ENCODE measurements around the gene AMDHD1. TPM values are rescaled to one million over a fixed set of nuclear protein-coding genes. Genes with fewer than 3 reads are reported as not detected.
"Not testable (repeated sequence)": the region's sequence is repeated elsewhere in the genome, so short reads cannot be mapped to it uniquely, and the experiment has no call there.

The AMDHD1 gene
- total RNA-seq, 1 donor from 2014 or later = 0.30 TPM

DNA sequence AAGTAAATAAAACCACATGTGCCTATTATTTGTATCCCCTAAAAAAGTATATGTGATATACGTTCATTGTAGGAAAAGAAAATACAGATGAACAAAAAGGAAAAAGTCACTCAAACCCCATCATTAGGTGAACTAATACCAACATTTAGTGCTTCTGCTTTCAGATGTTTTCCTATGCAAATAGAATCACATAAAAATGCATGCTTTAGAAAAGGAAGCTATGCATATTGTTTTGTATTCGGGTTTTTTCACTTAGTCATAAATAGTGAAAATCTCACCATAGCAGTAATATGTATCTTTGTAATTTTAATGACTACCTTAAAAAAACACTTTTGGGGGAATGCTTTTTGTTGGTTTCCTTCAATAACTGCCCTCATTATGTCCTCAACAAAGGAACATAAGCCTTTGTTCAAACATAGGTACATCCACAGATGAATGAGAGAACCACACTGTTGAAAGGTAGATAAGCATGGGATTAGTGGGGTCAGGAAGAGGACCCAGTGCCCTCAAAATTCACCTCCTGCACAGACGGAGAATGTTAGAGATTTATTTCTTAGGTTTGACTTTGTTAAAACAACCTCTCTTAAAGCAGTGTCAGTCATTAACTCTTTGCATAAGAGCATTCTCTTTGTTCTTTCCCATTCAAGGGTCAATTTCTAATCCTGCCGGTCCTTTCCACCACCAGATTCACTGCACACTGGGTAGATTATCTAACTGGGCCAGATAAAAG is 6.5 kb downstream of the AMDHD1 start:
- intact Hi-C loops (cut with micrococcal nuclease) = no loop called here
- Mint-ChIP-seq H3K36me3 (ENCODE audit: low read depth) (no peaks in the 10 kb centered on the region), H3K27ac (no peak overlapping the region), H3K4me3 (ENCODE audit: low read depth) (no peak overlapping the region), H3K27me3 (ENCODE audit: low read depth) (peaks cover 33% of the 10 kb centered on the region), H3K9me3 (no peaks in the 10 kb centered on the region), H3K4me1 (ENCODE audit: low read depth) (no peaks in the 10 kb centered on the region)
- no peak for DNase-seq (ENCODE audit: low spot score)

- Mint-ChIP-seq H3K36me3 (ENCODE audit: low read depth) (no peaks in the 10 kb centered on the region), H3K27ac (no peak overlapping the region), H3K27me3 (ENCODE audit: low read depth) (peaks cover 27% of the 10 kb centered on the region), H3K4me3 (ENCODE audit: low read depth) (no peak overlapping the region), H3K4me1 (ENCODE audit: low read depth) (no peaks in the 10 kb centered on the region), H3K9me3 (no peaks in the 10 kb centered on the region)
- intact Hi-C loops (cut with micrococcal nuclease) = no loop called here
- no peak for DNase-seq (ENCODE audit: low spot score)
Observed at GRCh38 chr12:95951515-95951914, 8.4 kb downstream of the AMDHD1 start.

- no peak for DNase-seq (ENCODE audit: low spot score)
- intact Hi-C loops (cut with micrococcal nuclease) = no loop called here
- Mint-ChIP-seq H3K36me3 (ENCODE audit: low read depth) (no peaks in the 10 kb centered on the region), H3K27ac (no peak overlapping the region), H3K4me1 (ENCODE audit: low read depth) (no peaks in the 10 kb centered on the region), H3K9me3 (no peaks in the 10 kb centered on the region), H3K4me3 (ENCODE audit: low read depth) (no peak overlapping the region), H3K27me3 (ENCODE audit: low read depth) (peaks cover 27% of the 10 kb centered on the region)
Observed at GRCh38 chr12:95953000-95953399, 9.9 kb downstream of the AMDHD1 start.

DNA sequence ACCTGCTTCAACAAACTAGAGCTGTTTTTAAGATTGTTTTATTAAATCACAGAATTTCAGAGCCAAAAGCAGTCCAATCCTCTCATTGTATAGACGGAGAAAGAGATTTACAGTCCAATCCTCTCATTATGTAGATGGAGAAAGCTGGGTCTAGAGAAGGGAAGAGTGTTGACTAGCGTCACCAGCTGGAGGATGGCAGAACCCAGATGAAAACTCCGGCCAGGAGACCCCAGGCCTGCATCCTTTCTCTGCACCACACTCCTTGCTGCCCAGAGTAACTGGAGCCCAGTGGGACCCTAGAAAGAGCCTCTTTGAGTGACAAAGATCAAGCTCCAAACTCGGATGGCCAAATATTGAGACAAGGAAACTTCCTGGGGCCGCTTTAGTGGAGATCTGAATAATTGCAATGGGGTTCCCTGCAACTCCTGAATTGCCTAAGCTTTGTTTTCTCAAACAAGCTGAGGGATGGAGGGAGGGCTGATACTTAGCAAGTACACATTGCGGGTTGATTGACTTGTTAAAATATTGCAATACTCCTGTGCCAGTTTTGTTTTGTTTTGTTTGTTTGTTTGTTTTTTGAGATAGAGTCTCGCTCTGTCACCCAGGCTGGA is 12.5 kb downstream of the AMDHD1 start:
- no peak overlapping the region for H3K4me3 Mint-ChIP-seq (ENCODE audit: low read depth)
- no peaks in the 10 kb centered on the region for H3K36me3 Mint-ChIP-seq (ENCODE audit: low read depth)

DNA sequence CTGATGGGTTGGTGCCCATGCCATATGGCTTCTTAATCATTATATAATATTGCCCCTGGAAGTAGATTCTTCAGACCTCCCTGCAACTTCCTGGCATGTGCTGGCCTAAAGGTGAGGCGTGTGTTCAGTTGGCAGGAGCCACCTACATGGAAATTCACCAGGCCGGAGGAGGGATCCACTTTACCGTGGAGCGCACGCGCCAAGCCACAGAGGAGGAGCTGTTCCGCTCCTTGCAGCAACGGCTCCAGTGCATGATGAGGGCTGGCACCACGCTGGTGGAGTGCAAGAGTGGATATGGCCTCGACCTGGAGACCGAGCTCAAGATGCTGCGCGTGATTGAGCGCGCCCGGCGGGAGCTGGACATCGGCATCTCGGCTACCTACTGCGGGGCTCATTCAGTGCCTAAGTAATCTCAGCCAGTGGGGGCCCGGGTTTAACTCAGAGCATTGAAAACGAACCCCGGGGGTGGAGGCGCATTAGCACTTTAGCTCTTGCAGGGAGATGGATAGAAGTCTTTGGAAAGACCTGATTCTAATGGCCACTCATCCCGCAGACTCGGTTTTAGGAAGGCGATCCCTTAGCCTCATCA is 13.5 kb downstream of the AMDHD1 start:
- H3K9me3 Mint-ChIP-seq = no peaks in the 10 kb centered on the region
- H3K27ac Mint-ChIP-seq = no peak overlapping the region
- intact Hi-C loops (cut with micrococcal nuclease) = no loop called here
- H3K27me3 Mint-ChIP-seq (ENCODE audit: low read depth) = peaks cover 12% of the 10 kb centered on the region
- H3K4me1 Mint-ChIP-seq (ENCODE audit: low read depth) = no peaks in the 10 kb centered on the region
- DNase-seq (ENCODE audit: low spot score) = no peak
- no peak overlapping the region for H3K4me3 Mint-ChIP-seq (ENCODE audit: low read depth)
- no peaks in the 10 kb centered on the region for H3K36me3 Mint-ChIP-seq (ENCODE audit: low read depth)

More for the DNA sequence above, 12.5 kb downstream of the AMDHD1 start:
- Mint-ChIP-seq H3K9me3 (no peaks in the 10 kb centered on the region), H3K27me3 (ENCODE audit: low read depth) (peaks cover 20% of the 10 kb centered on the region), H3K4me1 (ENCODE audit: low read depth) (no peaks in the 10 kb centered on the region), H3K27ac (no peak overlapping the region)
- no peak for DNase-seq (ENCODE audit: low spot score)
- intact Hi-C loops (cut with micrococcal nuclease) = no loop called here

GRCh38 chr12:95959107-95959506 is 16.0 kb downstream of the AMDHD1 start:
- no peak overlapping the region for H3K27ac Mint-ChIP-seq
- H3K4me3 Mint-ChIP-seq (ENCODE audit: low read depth) = no peak overlapping the region
- intact Hi-C loops (cut with micrococcal nuclease) = no loop called here
- H3K4me1 Mint-ChIP-seq (ENCODE audit: low read depth) = no peaks in the 10 kb centered on the region
- no peak for DNase-seq (ENCODE audit: low spot score)
- H3K36me3 Mint-ChIP-seq (ENCODE audit: low read depth) = no peaks in the 10 kb centered on the region
- H3K27me3 Mint-ChIP-seq (ENCODE audit: low read depth) = peaks cover 2% of the 10 kb centered on the region
- H3K9me3 Mint-ChIP-seq = no peaks in the 10 kb centered on the region

DNA sequence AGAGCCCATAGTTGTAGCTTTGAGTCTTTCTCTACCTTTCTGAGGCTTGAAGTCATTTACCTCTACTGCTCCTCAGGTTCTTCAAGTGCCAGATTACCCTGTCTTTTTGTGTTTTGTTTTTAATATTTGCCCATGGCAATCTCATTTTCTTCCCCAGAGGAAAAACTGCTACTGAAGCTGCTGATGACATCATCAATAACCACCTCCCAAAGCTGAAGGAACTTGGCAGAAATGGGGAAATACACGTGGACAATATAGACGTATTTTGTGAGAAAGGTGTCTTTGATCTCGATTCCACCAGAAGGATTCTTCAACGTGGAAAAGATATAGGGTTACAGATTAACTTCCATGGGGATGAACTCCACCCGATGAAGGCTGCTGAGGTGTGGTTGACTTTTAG is 17.1 kb downstream of the AMDHD1 start:
- DNase-seq (ENCODE audit: low spot score) = no peak
- intact Hi-C loops (cut with micrococcal nuclease) = no loop called here
- no peaks in the 10 kb centered on the region for H3K9me3 Mint-ChIP-seq
- no peak overlapping the region for H3K27ac Mint-ChIP-seq
- H3K4me3 Mint-ChIP-seq (ENCODE audit: low read depth) = no peak overlapping the region
- no peaks in the 10 kb centered on the region for H3K36me3 Mint-ChIP-seq (ENCODE audit: low read depth)
- H3K27me3 Mint-ChIP-seq (ENCODE audit: low read depth) = peaks cover 2% of the 10 kb centered on the region
- no peaks in the 10 kb centered on the region for H3K4me1 Mint-ChIP-seq (ENCODE audit: low read depth)

DNA sequence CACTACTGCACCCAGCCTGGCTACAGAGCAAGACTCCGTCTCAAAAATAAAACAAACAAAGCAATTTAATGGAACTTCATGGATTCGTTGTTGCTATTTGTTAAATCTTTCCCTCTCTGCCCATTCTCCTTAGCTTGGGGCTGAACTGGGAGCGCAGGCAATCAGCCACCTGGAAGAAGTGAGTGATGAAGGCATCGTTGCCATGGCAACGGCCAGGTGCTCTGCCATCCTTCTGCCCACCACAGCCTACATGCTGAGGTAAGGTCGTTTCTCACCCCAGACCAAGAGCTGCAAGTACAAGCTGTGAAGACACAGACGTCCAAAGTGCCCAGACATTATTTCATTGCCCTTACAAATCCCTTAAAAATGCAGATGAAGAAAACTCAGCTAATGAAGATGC is 19.1 kb downstream of the AMDHD1 start:
- H3K27ac Mint-ChIP-seq = no peak overlapping the region
- no peaks in the 10 kb centered on the region for H3K36me3 Mint-ChIP-seq (ENCODE audit: low read depth)
- no peak overlapping the region for H3K4me3 Mint-ChIP-seq (ENCODE audit: low read depth)
- peaks cover 2% of the 10 kb centered on the region for H3K27me3 Mint-ChIP-seq (ENCODE audit: low read depth)
- no peaks in the 10 kb centered on the region for H3K9me3 Mint-ChIP-seq
- DNase-seq (ENCODE audit: low spot score) = no peak
- H3K4me1 Mint-ChIP-seq (ENCODE audit: low read depth) = no peaks in the 10 kb centered on the region
- intact Hi-C loops (cut with micrococcal nuclease) = no loop called here

DNA sequence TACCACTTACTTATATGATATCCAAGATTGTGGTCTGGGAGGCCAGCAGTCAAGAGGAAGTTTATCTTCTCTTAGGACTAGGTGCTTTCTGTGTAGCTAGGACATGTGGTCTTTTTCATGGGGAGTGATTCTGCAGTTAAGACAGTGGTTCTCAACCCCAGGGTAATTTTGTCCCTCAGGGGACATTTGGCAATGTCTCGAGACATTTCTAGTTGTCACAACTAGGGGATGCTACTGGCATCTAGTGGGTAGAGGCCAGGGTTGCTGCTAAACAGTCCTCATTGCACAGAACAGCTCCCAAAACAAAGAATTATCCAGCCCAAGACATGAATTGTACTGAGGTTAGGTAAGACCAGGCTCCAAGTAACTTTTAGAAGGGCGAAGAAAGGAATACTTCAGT is 20.0 kb downstream of the AMDHD1 start:
- no peaks in the 10 kb centered on the region for H3K9me3 Mint-ChIP-seq
- no peaks in the 10 kb centered on the region for H3K4me1 Mint-ChIP-seq (ENCODE audit: low read depth)
- H3K27ac Mint-ChIP-seq = no peak overlapping the region
- no peak overlapping the region for H3K4me3 Mint-ChIP-seq (ENCODE audit: low read depth)
- DNase-seq (ENCODE audit: low spot score) = no peak
- intact Hi-C loops (cut with micrococcal nuclease) = no loop called here
- H3K36me3 Mint-ChIP-seq (ENCODE audit: low read depth) = no peaks in the 10 kb centered on the region
- H3K27me3 Mint-ChIP-seq (ENCODE audit: low read depth) = peaks cover 2% of the 10 kb centered on the region

DNA sequence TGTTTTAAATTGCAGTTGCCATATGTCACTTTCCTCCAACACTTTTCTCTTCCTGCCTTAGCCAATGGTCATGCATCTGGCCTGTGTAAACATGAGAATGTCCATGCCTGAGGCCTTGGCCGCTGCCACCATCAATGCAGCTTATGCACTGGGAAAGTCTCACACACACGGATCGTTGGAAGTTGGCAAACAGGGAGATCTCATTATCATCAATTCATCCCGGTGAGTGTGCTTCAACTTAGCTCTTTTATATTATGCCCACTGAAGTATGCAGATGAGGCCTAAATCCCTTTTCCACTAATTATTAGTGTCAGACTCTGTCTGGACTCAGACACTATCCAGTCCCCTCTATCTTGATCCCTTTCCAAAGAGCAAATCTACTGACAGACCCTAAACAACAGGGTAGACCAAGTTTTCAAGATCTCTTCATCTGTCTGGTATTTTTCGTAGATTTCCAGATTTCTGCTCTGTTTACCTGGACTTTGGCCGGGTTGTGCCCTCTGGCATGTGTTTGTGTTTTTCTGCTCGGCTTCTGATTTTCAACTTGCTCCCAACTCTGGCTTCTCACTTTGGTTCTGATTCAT is 23.2 kb downstream of the AMDHD1 start:
- H3K27me3 Mint-ChIP-seq (ENCODE audit: low read depth) = no peaks in the 10 kb centered on the region
- no peaks in the 10 kb centered on the region for H3K36me3 Mint-ChIP-seq (ENCODE audit: low read depth)
- H3K4me1 Mint-ChIP-seq (ENCODE audit: low read depth) = no peaks in the 10 kb centered on the region
- no peak for DNase-seq (ENCODE audit: low spot score)
- no peak overlapping the region for H3K27ac Mint-ChIP-seq
- H3K9me3 Mint-ChIP-seq = no peaks in the 10 kb centered on the region
- no peak overlapping the region for H3K4me3 Mint-ChIP-seq (ENCODE audit: low read depth)
- intact Hi-C loops (cut with micrococcal nuclease) = no loop called here

- no peak for DNase-seq (ENCODE audit: low spot score)
- no peak overlapping the region for H3K27ac Mint-ChIP-seq
- intact Hi-C loops (cut with micrococcal nuclease) = no loop called here
- no peaks in the 10 kb centered on the region for H3K9me3 Mint-ChIP-seq
- no peaks in the 10 kb centered on the region for H3K27me3 Mint-ChIP-seq (ENCODE audit: low read depth)
- no peaks in the 10 kb centered on the region for H3K4me1 Mint-ChIP-seq (ENCODE audit: low read depth)
- no peaks in the 10 kb centered on the region for H3K36me3 Mint-ChIP-seq (ENCODE audit: low read depth)
- no peak overlapping the region for H3K4me3 Mint-ChIP-seq (ENCODE audit: low read depth)
Observed at GRCh38 chr12:95967301-95967700, 24.2 kb downstream of the AMDHD1 start.

- H3K36me3 Mint-ChIP-seq (ENCODE audit: low read depth); H3K9me3 Mint-ChIP-seq; H3K4me1 Mint-ChIP-seq (ENCODE audit: low read depth); H3K4me3 Mint-ChIP-seq (ENCODE audit: low read depth); intact Hi-C loops (cut with micrococcal nuclease); DNase-seq (ENCODE audit: low spot score); H3K27ac Mint-ChIP-seq; H3K27me3 Mint-ChIP-seq (ENCODE audit: low read depth): not testable (repeated sequence)
Observed at GRCh38 chr12:95969116-95969515, 26.0 kb downstream of the AMDHD1 start.

DNA sequence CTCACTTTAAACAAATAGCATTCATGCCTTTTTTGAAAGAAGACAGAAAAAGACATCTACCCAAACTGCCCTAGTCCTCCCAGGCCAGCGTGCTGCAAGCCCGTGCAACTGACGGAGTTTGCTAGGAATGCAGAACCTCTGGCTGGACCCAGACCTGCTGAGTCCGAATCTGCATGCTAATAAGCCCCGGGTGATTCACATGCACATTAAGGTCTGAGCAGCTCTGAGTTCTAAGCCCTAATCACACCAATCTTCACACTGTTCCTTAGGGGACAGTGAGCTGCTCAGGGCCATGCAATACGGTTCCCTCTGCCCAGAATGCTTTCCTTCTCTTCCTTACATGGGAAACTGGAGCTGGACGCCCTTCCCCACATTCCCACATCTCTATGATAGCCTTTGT is 27.8 kb downstream of the AMDHD1 start:
- H3K4me1 Mint-ChIP-seq (ENCODE audit: low read depth) = no peaks in the 10 kb centered on the region
- H3K4me3 Mint-ChIP-seq (ENCODE audit: low read depth) = no peak overlapping the region
- H3K27ac Mint-ChIP-seq = no peak overlapping the region
- no peaks in the 10 kb centered on the region for H3K9me3 Mint-ChIP-seq
- intact Hi-C loops (cut with micrococcal nuclease) = no loop called here
- H3K36me3 Mint-ChIP-seq (ENCODE audit: low read depth) = no peaks in the 10 kb centered on the region
- DNase-seq (ENCODE audit: low spot score) = no peak
- no peaks in the 10 kb centered on the region for H3K27me3 Mint-ChIP-seq (ENCODE audit: low read depth)

All from activated T-helper 2 cell treated with anti-CD3 and anti-CD28 coated beads, Interferon-gamma antibody, Interleukin-2, Interleukin-4, amounts not matched to agents 10 μg/mL and 5 μg/mL and 100 μg/mL, durations not matched to agents 14 hours and 24 hours and 36 hours (primary cell).